Activated CD8-positive, alpha-beta T cell treated with anti-CD3 and anti-CD28 coated beads, Interleukin-2, amount 10 ng/mL, durations not matched to agents 7 days and 5 days (primary cell): Measurements from ENCODE around the gene SPEG. TPM values are rescaled to one million over a fixed set of nuclear protein-coding genes. Genes with fewer than 3 reads are reported as not detected.

Source experiments
- ATAC-seq: fragments of 150-1000 bp; cut with Tn5 transposase; one replicate; pipeline ENCODE4 v1.10.0; 2021; ENCODE audit warnings: moderate library complexity
- CTCF ChIA-PET: fragments of 350-600 bp; sonication (Branson Sonifier 250); formaldehyde crosslinking; loops from one replicate; lab custom pipeline; 2021; ENCODE audit warnings: antibody characterized with exemption; lab: Charles Lee
- POLR2A ChIA-PET: fragments of 350-600 bp; sonication (Branson Sonifier 250); formaldehyde crosslinking; loops from one replicate; lab custom pipeline; 2021; ENCODE audit warnings: antibody characterized with exemption; lab: Charles Lee
- DNase-seq: peaks from one replicate; pipeline ENCODE4 v3.0.0-alpha.2; 2020
- H3K27ac Mint-ChIP-seq: one replicate; pipeline ENCODE4 v1.8.0; 2021; ENCODE audit warnings: mild to moderate bottlenecking, mixed read lengths
- H3K27me3 Mint-ChIP-seq: one replicate; pipeline ENCODE4 v1.8.0; 2021; ENCODE audit warnings: low read depth, mixed read lengths
- H3K36me3 Mint-ChIP-seq: one replicate; pipeline ENCODE4 v1.8.0; 2021; ENCODE audit warnings: low read depth, mixed read lengths
- H3K4me1 Mint-ChIP-seq: one replicate; pipeline ENCODE4 v1.8.0; 2021; ENCODE audit warnings: low read depth, mixed read lengths
- H3K4me3 Mint-ChIP-seq: one replicate; pipeline ENCODE4 v1.8.0; 2021; ENCODE audit warnings: mild to moderate bottlenecking, mixed read lengths
- H3K9me3 Mint-ChIP-seq: one replicate; pipeline ENCODE4 v1.8.0; 2022; ENCODE audit warnings: mixed read lengths; ENCODE audit not compliant: insufficient read depth
- total RNA-seq, 2 experiments: library from RNA; stranded (reverse); gene quantifications; one replicate each; pipeline ENCODE4 v1.2.3, GENCODE V29; 2021

SPEG gene
- total RNA-seq, 2 experiments from 2014 or later: 10.8 to 11.6 TPM

DNA sequence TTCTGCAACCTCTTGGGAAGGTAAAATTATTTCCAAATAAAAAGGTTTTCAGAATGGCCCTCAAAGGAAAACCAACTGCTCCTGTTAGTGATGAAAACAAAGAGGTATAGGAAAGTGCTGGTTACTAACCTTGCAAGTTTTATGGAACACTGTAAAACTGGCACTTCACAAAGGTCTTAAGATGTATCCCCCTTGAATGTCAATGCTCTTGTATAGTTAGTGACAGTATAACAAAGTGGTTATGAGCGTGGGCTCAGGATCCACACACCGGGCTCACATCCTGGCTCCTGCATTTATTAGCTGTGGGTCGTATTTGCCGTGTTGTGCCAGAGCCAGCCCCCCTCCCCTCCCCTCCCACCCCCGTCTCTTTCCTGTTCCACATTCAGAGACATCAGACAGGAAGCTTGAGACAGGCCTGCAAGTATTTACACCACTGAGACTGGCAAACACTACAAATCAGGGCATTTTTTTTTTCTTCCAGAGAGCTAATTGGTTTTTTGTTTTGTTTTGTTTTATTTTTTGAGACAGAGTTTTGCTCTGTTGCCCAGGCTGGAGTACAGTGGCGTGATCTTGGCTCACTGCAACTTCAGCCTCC, 37.7 kb upstream of the SPEG start:
- peaks cover 10% of the 10 kb centered on the region for H3K27me3 Mint-ChIP-seq
- H3K36me3 Mint-ChIP-seq: no peaks in the 10 kb centered on the region
- peaks cover 7% of the 10 kb centered on the region for H3K4me1 Mint-ChIP-seq
- H3K4me3 Mint-ChIP-seq: no peak overlapping the region
- ATAC-seq: peak; percentile 39
- ChIA-PET CTCF (interaction anchor here (0.7 to 1.0 kb wide), 2 partner anchors 127 to 133 kb away, joined by 3 read pairs; no protein-coding TSS in a partner anchor), POLR2A (no interaction called here)
- DNase-seq: no peak
- no peaks in the 10 kb centered on the region for H3K9me3 Mint-ChIP-seq
- peak overlapping the region; percentile 44 for H3K27ac Mint-ChIP-seq

DNA sequence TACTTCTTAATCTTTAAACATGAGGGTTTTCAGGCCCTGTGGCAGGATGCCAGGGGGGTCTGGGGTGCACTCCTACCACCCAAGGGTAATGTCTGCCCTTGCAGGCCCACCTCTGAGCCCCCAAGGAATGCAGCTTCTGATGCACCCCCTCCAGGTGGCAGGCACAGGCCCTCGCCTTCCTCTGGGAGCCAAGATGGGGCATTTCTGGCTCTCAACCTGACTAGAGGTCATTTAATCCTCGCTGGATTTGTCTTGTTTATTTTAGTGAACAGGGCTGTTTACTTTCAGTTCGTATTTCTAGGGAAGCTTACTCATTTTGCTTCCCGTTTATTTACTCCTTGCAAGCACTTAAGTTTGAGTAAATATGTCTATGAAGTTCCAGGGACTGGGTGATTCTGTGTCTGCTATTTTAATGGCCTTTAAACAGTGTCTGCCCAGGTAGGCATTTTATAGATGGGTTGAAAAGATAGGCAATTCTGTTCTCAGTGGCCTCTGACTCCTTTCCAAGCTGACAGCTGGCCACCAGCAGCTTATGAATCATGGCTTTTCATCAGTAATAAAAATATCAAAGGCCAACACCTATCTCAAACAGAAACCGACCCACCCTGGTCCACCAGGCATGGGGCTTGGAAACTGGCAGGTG, 35.8 kb upstream of the SPEG start:
- H3K36me3 Mint-ChIP-seq: no peaks in the 10 kb centered on the region
- H3K27me3 Mint-ChIP-seq: peaks cover 5% of the 10 kb centered on the region
- ChIA-PET CTCF (no interaction called here), POLR2A (no interaction called here)
- peaks cover 7% of the 10 kb centered on the region for H3K4me1 Mint-ChIP-seq
- no peaks in the 10 kb centered on the region for H3K9me3 Mint-ChIP-seq
- no peak overlapping the region for H3K4me3 Mint-ChIP-seq
- H3K27ac Mint-ChIP-seq: no peak overlapping the region
- no peak for DNase-seq
- no peak for ATAC-seq

DNA sequence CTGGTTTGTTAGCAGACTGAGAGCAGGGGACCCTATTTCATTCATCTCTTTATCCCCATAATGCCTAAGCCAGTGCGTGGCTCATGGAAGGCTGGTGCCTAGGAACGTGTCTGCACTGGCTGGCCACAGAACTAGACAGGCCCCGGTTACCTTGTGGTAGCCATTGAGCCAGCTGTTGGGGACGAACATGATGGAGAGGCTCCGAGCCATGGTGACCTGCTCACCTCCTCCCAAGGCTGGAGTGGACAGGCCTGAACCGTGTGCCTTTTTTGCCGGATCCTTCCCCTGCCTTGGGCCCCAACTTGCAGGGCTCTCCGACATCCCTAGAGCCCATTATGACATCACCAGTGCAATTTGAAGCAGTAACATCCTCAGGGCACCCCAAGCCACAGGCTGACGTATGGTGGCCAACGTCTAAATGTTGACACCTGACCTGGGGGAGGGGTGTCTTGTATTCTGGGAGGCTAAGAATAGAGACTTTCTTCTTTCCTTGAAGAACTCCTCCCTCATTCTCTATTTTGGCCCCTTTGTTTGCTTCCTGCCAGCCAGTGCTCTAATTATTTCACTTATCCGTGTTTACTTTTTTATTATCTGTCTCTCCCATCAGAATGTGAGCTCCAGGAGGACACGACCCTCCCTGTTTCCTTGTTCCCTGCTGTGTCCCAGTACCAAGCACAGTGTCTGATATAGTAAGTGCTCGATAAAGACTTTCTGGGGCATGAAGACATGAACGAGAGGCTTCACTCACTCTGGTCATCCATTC, 34.7 kb upstream of the SPEG start:
- ATAC-seq (no peak), DNase-seq (no peak)
- ChIA-PET CTCF (interaction anchor here (5.5 to 5.8 kb wide), 2 partner anchors 9 to 129 kb away, joined by 56 to 104 read pairs; no protein-coding TSS in a partner anchor), POLR2A (no interaction called here)
- peaks cover 7% of the 10 kb centered on the region for H3K4me1 Mint-ChIP-seq
- H3K9me3 Mint-ChIP-seq: no peaks in the 10 kb centered on the region
- no peaks in the 10 kb centered on the region for H3K36me3 Mint-ChIP-seq
- peaks cover 4% of the 10 kb centered on the region for H3K27me3 Mint-ChIP-seq
- H3K4me3 Mint-ChIP-seq: no peak overlapping the region
- no peak overlapping the region for H3K27ac Mint-ChIP-seq

- ChIA-PET POLR2A (no interaction called here), CTCF (interaction anchor here (3.0 to 5.8 kb wide), 3 partner anchors 9 to 129 kb away, joined by 20 to 104 read pairs (median 56); no protein-coding TSS in a partner anchor)
- Mint-ChIP-seq H3K4me3 (no peak overlapping the region), H3K9me3 (no peaks in the 10 kb centered on the region), H3K27ac (no peak overlapping the region), H3K4me1 (peaks cover 7% of the 10 kb centered on the region), H3K27me3 (peaks cover 4% of the 10 kb centered on the region), H3K36me3 (no peaks in the 10 kb centered on the region)
- DNase-seq: no peak
- ATAC-seq: no peak
These were observed 34.1 kb upstream of the SPEG start for GRCh38 chr2:219400562-219400961.

DNA sequence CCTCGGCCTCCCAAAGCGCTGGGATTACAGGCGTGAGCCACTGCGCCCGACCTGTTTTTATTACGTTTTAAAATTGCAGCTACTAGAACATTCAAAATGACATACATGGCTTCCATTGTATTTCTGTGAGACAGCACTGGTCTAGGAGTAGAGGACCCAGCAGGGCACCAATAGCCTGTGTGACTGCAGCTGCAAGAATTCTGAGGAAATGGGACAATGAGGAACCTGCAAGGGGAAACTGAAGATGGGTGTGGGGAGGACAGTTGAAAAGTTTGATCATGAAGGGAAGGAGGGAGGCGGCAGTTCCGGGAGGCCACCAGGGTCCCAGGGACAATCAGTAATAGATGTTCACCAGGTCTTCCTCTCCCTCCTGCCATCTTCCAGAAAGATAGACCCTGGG, 33.0 kb upstream of the SPEG start:
- DNase-seq: no peak
- Mint-ChIP-seq H3K27ac (no peak overlapping the region), H3K9me3 (no peaks in the 10 kb centered on the region), H3K4me1 (peaks cover 7% of the 10 kb centered on the region), H3K36me3 (no peaks in the 10 kb centered on the region), H3K27me3 (peaks cover 4% of the 10 kb centered on the region), H3K4me3 (no peak overlapping the region)
- ChIA-PET POLR2A (no interaction called here), CTCF (interaction anchor here (0.9 to 5.8 kb wide), 17 partner anchors 8 to 241 kb away, joined by 3 to 104 read pairs (median 9); partner anchors contain the start of gene SPEG)
- no peak for ATAC-seq

GRCh38 chr2:219402665-219403515, 31.8 kb upstream of the SPEG start:
- H3K36me3 Mint-ChIP-seq: no peaks in the 10 kb centered on the region
- no peak overlapping the region for H3K27ac Mint-ChIP-seq
- ChIA-PET CTCF (interaction anchor here (0.6 to 5.8 kb wide), 33 partner anchors 11 to 243 kb away, joined by 3 to 104 read pairs (median 5); partner anchors contain the start of genes ASIC4, GMPPA and SPEG), POLR2A (interaction anchor here (1.5 kb wide), 1 partner anchor 14 kb away, joined by 5 read pairs; no protein-coding TSS in a partner anchor)
- ATAC-seq: peak; percentile 90
- H3K9me3 Mint-ChIP-seq: no peaks in the 10 kb centered on the region
- H3K27me3 Mint-ChIP-seq: peaks cover 4% of the 10 kb centered on the region
- H3K4me3 Mint-ChIP-seq: no peak overlapping the region
- peak; percentile 76 for DNase-seq
- no peaks in the 10 kb centered on the region for H3K4me1 Mint-ChIP-seq

GRCh38 chr2:219403861-219404260, 30.8 kb upstream of the SPEG start:
- ATAC-seq (no peak), DNase-seq (no peak)
- no peaks in the 10 kb centered on the region for H3K36me3 Mint-ChIP-seq
- H3K27me3 Mint-ChIP-seq: peaks cover 6% of the 10 kb centered on the region
- CTCF ChIA-PET: interaction anchor here (0.6 to 5.8 kb wide), 17 partner anchors 13 to 214 kb away, joined by 3 to 104 read pairs (median 7); partner anchors contain the start of genes ASIC4, GMPPA and SPEG
- POLR2A ChIA-PET: no interaction called here
- no peak overlapping the region for H3K4me3 Mint-ChIP-seq
- no peak overlapping the region for H3K27ac Mint-ChIP-seq
- no peaks in the 10 kb centered on the region for H3K9me3 Mint-ChIP-seq
- no peaks in the 10 kb centered on the region for H3K4me1 Mint-ChIP-seq

GRCh38 chr2:219404291-219404910, 30.2 kb upstream of the SPEG start:
- H3K9me3 Mint-ChIP-seq: no peaks in the 10 kb centered on the region
- H3K27me3 Mint-ChIP-seq: peaks cover 6% of the 10 kb centered on the region
- no peaks in the 10 kb centered on the region for H3K36me3 Mint-ChIP-seq
- DNase-seq (no peak), ATAC-seq (no peak)
- no peak overlapping the region for H3K27ac Mint-ChIP-seq
- CTCF ChIA-PET: interaction anchor here (1.0 to 5.8 kb wide), 8 partner anchors 13 to 125 kb away, joined by 3 to 104 read pairs (median 8); partner anchors contain the start of genes GMPPA and SPEG
- H3K4me1 Mint-ChIP-seq: no peaks in the 10 kb centered on the region
- H3K4me3 Mint-ChIP-seq: no peak overlapping the region
- POLR2A ChIA-PET: interaction anchor here (0.5 kb wide), 1 partner anchor 13 kb away, joined by 3 read pairs; no protein-coding TSS in a partner anchor

DNA sequence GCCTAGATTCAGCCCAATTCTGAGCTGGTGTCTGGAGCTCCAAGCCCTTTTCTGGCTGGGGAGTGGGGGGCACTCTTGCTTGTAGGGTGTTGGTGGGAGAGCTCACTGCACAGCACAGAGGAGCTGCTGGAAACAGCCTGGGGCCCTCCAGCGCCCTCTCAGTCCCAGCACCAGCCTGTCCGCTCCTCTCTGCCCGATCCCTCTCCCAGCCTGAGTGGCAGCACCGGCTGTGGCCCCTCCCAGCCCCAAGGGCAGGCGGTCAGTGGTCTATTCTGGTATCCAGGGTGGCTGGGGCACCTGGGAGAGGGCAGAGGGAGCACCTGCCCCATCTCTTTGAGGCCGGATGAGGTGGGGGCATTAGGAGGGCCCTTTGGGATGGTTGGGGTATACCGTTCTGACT, 29.7 kb upstream of the SPEG start:
- ATAC-seq (no peak), DNase-seq (no peak)
- no peaks in the 10 kb centered on the region for H3K36me3 Mint-ChIP-seq
- ChIA-PET POLR2A (interaction anchor here (0.5 kb wide), 1 partner anchor 13 kb away, joined by 3 read pairs; no protein-coding TSS in a partner anchor), CTCF (interaction anchor here (1.2 to 5.8 kb wide), 5 partner anchors 14 to 124 kb away, joined by 5 to 104 read pairs (median 25); partner anchors contain the start of genes GMPPA and SPEG)
- peaks cover 6% of the 10 kb centered on the region for H3K27me3 Mint-ChIP-seq
- H3K4me3 Mint-ChIP-seq: no peak overlapping the region
- no peaks in the 10 kb centered on the region for H3K9me3 Mint-ChIP-seq
- H3K27ac Mint-ChIP-seq: no peak overlapping the region
- no peaks in the 10 kb centered on the region for H3K4me1 Mint-ChIP-seq

DNA sequence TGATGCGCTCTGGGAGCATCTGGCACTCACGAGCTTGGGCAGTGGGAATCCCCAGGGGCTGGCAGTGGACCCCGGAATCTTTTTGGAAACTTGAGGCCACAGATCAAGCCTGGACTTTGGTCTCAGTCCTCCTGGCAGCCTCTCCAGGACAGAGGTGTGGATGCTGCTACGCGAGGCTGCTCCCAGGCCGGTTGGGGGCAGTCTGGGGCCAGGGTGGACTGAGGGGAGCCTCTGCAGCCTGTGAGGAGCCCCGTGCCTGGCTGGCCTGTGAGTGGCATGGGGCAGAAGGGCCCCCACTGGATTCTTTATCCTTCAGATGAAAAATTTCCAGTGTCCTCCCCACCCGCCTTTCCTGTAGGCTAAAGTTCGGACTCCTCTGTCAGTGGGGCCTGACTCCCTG, 29.2 kb upstream of the SPEG start:
- Mint-ChIP-seq H3K36me3 (no peaks in the 10 kb centered on the region), H3K9me3 (no peaks in the 10 kb centered on the region), H3K27ac (no peak overlapping the region), H3K4me3 (no peak overlapping the region), H3K4me1 (no peaks in the 10 kb centered on the region), H3K27me3 (peaks cover 6% of the 10 kb centered on the region)
- ChIA-PET POLR2A (no interaction called here), CTCF (interaction anchor here (5.5 to 5.8 kb wide), 2 partner anchors 14 to 124 kb away, joined by 56 to 104 read pairs; no protein-coding TSS in a partner anchor)
- ATAC-seq (no peak), DNase-seq (no peak)
